Neural cell (in vitro differentiated cells): ENCODE data around the gene CCNI. TPM values are rescaled to one million over a fixed set of nuclear protein-coding genes. Genes with fewer than 3 reads are reported as not detected.
A peak's percentile ranks its signal among the peaks of the same experiment; 100 is the strongest.

ENCODE experiments used
- H2AFZ ChIP-seq: fragments of 200-600, 300-800 bp; sonication (generic), shearing (Covaris generic); 2 replicates; pipeline ENCODE4 v1.6.0; 2014; ENCODE audit warnings: low read depth, mild to moderate bottlenecking, antibody characterized with exemption, low read length, moderate library complexity
- H3F3A ChIP-seq: fragments of 200-600 bp; shearing (Covaris generic); 2 replicates; pipeline ENCODE4 v1.6.1; 2016; ENCODE audit warnings: mild to moderate bottlenecking, moderate library complexity, mixed read lengths, antibody characterized with exemption, low read length; ENCODE audit not compliant: insufficient read depth, poor library complexity, severe bottlenecking
- H3K27ac ChIP-seq: fragments of 200-600, 300-800 bp; sonication (generic), shearing (Covaris generic); 2 replicates; pipeline ENCODE4 v1.5.1; 2014; ENCODE audit warnings: mild to moderate bottlenecking, low read length, moderate library complexity
- H3K27me3 ChIP-seq: fragments of 300-800, 200-600 bp; sonication (generic), shearing (Covaris generic); 2 replicates; pipeline ENCODE4 v1.6.0; 2014; ENCODE audit warnings: mild to moderate bottlenecking, low read depth, low read length, moderate library complexity; ENCODE audit not compliant: insufficient read depth
- H3K36me3 ChIP-seq: fragments of 300-800, 200-600 bp; sonication (generic), shearing (Covaris generic); 2 replicates; pipeline ENCODE4 v1.5.1; 2014; ENCODE audit warnings: mild to moderate bottlenecking, antibody characterized with exemption, low read length, moderate library complexity; ENCODE audit not compliant: insufficient read depth
- H3K4me2 ChIP-seq: fragments of 300-800, 200-600 bp; sonication (generic), shearing (Covaris generic); 2 replicates; pipeline ENCODE4 v1.6.0; 2014; ENCODE audit warnings: mild to moderate bottlenecking, low read length
- H3K4me3 ChIP-seq: fragments of 300-800, 200-600 bp; sonication (generic), shearing (Covaris generic); 2 replicates; pipeline ENCODE4 v1.5.1; 2014; ENCODE audit warnings: mild to moderate bottlenecking, low read length, moderate library complexity
- H3K79me2 ChIP-seq: fragments of 200-600 bp; shearing (Covaris generic); replicated peaks from 2 replicates; pipeline ENCODE4 v1.6.0; 2014; ENCODE audit warnings: mild to moderate bottlenecking, low read length, moderate library complexity; ENCODE audit not compliant: insufficient read depth
- H3K9ac ChIP-seq: fragments of 300-800, 200-600 bp; sonication (generic), shearing (Covaris generic); 2 replicates; pipeline ENCODE4 v1.6.1; 2016; ENCODE audit warnings: mild to moderate bottlenecking, low read length, mixed read lengths
- H3K9me2 ChIP-seq: fragments of 200-600 bp; shearing (Covaris generic); 2 replicates; pipeline ENCODE4 v1.6.1; 2016; ENCODE audit warnings: mild to moderate bottlenecking, low read length, mixed read lengths; ENCODE audit not compliant: insufficient read depth
- H3K9me3 ChIP-seq: fragments of 200-600, 300-800 bp; sonication (generic), shearing (Covaris generic); 2 replicates; pipeline ENCODE4 v1.6.1; 2016; ENCODE audit warnings: mild to moderate bottlenecking, mixed run types, low read length, moderate library complexity, mixed read lengths
- H4K20me1 ChIP-seq: fragments of 200-600 bp; shearing (Covaris generic); 2 replicates; pipeline ENCODE4 v1.6.1; 2016; ENCODE audit warnings: mild to moderate bottlenecking, mixed run types; ENCODE audit not compliant: insufficient read depth
- CTCF ChIP-seq: fragments of 450-650 bp; IDR thresholded peaks from 2 replicates; pipeline ENCODE4 v1.5.1; 2014; ENCODE audit warnings: antibody characterized with exemption, mild to moderate bottlenecking, moderate library complexity; ENCODE audit not compliant: poor library complexity, severe bottlenecking
- EP300 ChIP-seq: fragments of 450-650 bp; conservative IDR thresholded peaks from 2 replicates; pipeline ENCODE4 v1.6.1; 2014; ENCODE audit warnings: antibody characterized with exemption, mild to moderate bottlenecking, moderate library complexity; ENCODE audit not compliant: poor library complexity, severe bottlenecking
- EZH2 ChIP-seq: fragments of 200-600, 300-800 bp; shearing (Covaris generic), sonication (generic); IDR thresholded peaks from 2 replicates; pipeline ENCODE4 v1.6.1; 2014; ENCODE audit warnings: antibody characterized with exemption, low read length, borderline replicate concordance, mild to moderate bottlenecking; ENCODE audit not compliant: insufficient read depth, poor library complexity, severe bottlenecking
- MXI1 ChIP-seq: fragments of 450-650 bp; conservative IDR thresholded peaks from 2 replicates; pipeline ENCODE4 v1.6.1; 2014; ENCODE audit warnings: antibody characterized with exemption, mild to moderate bottlenecking; ENCODE audit not compliant: poor library complexity, severe bottlenecking
- POLR2AphosphoS5 ChIP-seq: IDR thresholded peaks from 2 replicates; pipeline ENCODE4 v1.6.1; 2012
- RAD21 ChIP-seq: fragments of 450-650 bp; conservative IDR thresholded peaks from 2 replicates; pipeline ENCODE4 v1.6.1; 2014; ENCODE audit warnings: antibody characterized with exemption, mild to moderate bottlenecking, moderate library complexity
- REST ChIP-seq: IDR thresholded peaks from 2 replicates; pipeline ENCODE4 v1.6.1; 2012; ENCODE audit warnings: borderline replicate concordance
- SMC3 ChIP-seq: fragments of 450-650 bp; conservative IDR thresholded peaks from 2 replicates; pipeline ENCODE4 v1.6.1; 2014; ENCODE audit warnings: antibody characterized with exemption, mild to moderate bottlenecking, moderate library complexity; ENCODE audit not compliant: poor library complexity
- TAF1 ChIP-seq: IDR thresholded peaks from 2 replicates; pipeline ENCODE4 v1.6.1; 2012; ENCODE audit warnings: low read depth
- polyA plus RNA-seq: library from polyadenylated mRNA; depleted of rRNA; stranded (reverse); fragments of >200 nt; gene quantifications from 2 replicates; pipeline ENCODE4 v1.2.3, GENCODE V29; 2014

Gene CCNI
- polyA plus RNA-seq, 1 donor from 2014 or later, result 129 TPM

- H2AFZ ChIP-seq, result no peak overlapping the region
- peaks cover 16% of the 10 kb centered on the region for H3K36me3 ChIP-seq
- no peaks in the 10 kb centered on the region for H3K27me3 ChIP-seq
- H4K20me1 ChIP-seq, result no peaks in the 10 kb centered on the region
- H3K4me3 ChIP-seq, result peak overlapping the region; percentile 13
- H3F3A ChIP-seq, result no peaks in the 10 kb centered on the region
- no peak overlapping the region for H3K9ac ChIP-seq
- peak overlapping the region; percentile 68 for H3K27ac ChIP-seq
- peak overlapping the region; percentile 17 for H3K4me2 ChIP-seq
- H3K79me2 ChIP-seq, result no peaks in the 10 kb centered on the region
- TF ChIP-seq SMC3 (peak; percentile 21), EP300 (peak; percentile 25), MXI1 (no peak), POLR2AphosphoS5 (no peak), EZH2 (no peak), CTCF (no peak), TAF1 (no peak), REST (peak; percentile 20), RAD21 (peak; percentile 9)
- H3K9me3 ChIP-seq, result no peaks in the 10 kb centered on the region
- no peaks in the 10 kb centered on the region for H3K9me2 ChIP-seq
These were observed 60.4 kb downstream of the CCNI start for GRCh38 chr4:77015390-77015789.

- H3K79me2 ChIP-seq, result no peaks in the 10 kb centered on the region
- H3K9me2 ChIP-seq, result no peaks in the 10 kb centered on the region
- H3K9ac ChIP-seq, result no peak overlapping the region
- no peak overlapping the region for H2AFZ ChIP-seq
- TF ChIP-seq MXI1, result no peak
- no peak overlapping the region for H3K4me2 ChIP-seq
- no peaks in the 10 kb centered on the region for H3K9me3 ChIP-seq
- no peak overlapping the region for H3K4me3 ChIP-seq
- no peaks in the 10 kb centered on the region for H3K27me3 ChIP-seq
- H3K27ac ChIP-seq, result no peak overlapping the region
- peaks cover 5% of the 10 kb centered on the region for H3K36me3 ChIP-seq
- no peaks in the 10 kb centered on the region for H3F3A ChIP-seq
- no peaks in the 10 kb centered on the region for H4K20me1 ChIP-seq
These were observed 61.5 kb downstream of the CCNI start for GRCh38 chr4:77014256-77014655.

- H2AFZ ChIP-seq, result no peak overlapping the region
- TF ChIP-seq RAD21 (no peak), MXI1 (no peak), SMC3 (no peak), REST (no peak), POLR2AphosphoS5 (no peak), CTCF (no peak), EP300 (no peak), TAF1 (no peak)
- peaks cover 13% of the 10 kb centered on the region for H3K36me3 ChIP-seq
- H4K20me1 ChIP-seq, result no peaks in the 10 kb centered on the region
- H3K4me3 ChIP-seq, result no peak overlapping the region
- no peak overlapping the region for H3K27ac ChIP-seq
- H3K79me2 ChIP-seq, result no peaks in the 10 kb centered on the region
- no peaks in the 10 kb centered on the region for H3K27me3 ChIP-seq
- H3K9me3 ChIP-seq, result no peaks in the 10 kb centered on the region
- H3K4me2 ChIP-seq, result no peak overlapping the region
- H3F3A ChIP-seq, result no peaks in the 10 kb centered on the region
- H3K9ac ChIP-seq, result no peak overlapping the region
- no peaks in the 10 kb centered on the region for H3K9me2 ChIP-seq
These were observed 63.1 kb downstream of the CCNI start for GRCh38 chr4:77012726-77013125.
